Thyroid gland (tissue), 4 donors: ENCODE measurements around the gene KIF27. TPM values are rescaled to one million over a fixed set of nuclear protein-coding genes. Genes with fewer than 3 reads are reported as not detected.

Source experiments
- DNase-seq, 2 donors: peaks; one replicate each; pipeline ENCODE4 v3.0.0-alpha.2; 2019
- H3K27ac ChIP-seq, 3 donors: fragments of 200-600 bp; sonication (generic); 1 replicate in 2 of 3; 2 replicates in 1 of 3; pipeline ENCODE4 v1.5.1; 2016 to 2019; ENCODE audit warnings: mild to moderate bottlenecking in 1 of 3, moderate library complexity in 1 of 3
- H3K27me3 ChIP-seq: fragments of 200-600 bp; sonication (generic); one replicate; pipeline ENCODE4 v1.5.1; 2019
- H3K36me3 ChIP-seq, 2 donors: fragments of 200-600 bp; sonication (generic); one replicate each; pipeline ENCODE4 v1.5.1; 2016 to 2019
- H3K4me1 ChIP-seq, 2 donors: fragments of 200-600 bp; sonication (generic); one replicate each; pipeline ENCODE4 v1.5.1; 2017 to 2019
- H3K4me3 ChIP-seq, 3 donors: fragments of 200-600 bp; sonication (generic); replicated peaks in 1 of 3; 1 replicate in 2 of 3; 2 replicates in 1 of 3; pipeline ENCODE4 v1.5.1; 2016; ENCODE audit warnings: mild to moderate bottlenecking in 1 of 3
- H3K9me3 ChIP-seq: fragments of 200-600 bp; sonication (generic); one replicate; pipeline ENCODE4 v1.5.1; 2017
- CTCF ChIP-seq, 6 experiments: fragments of 200-600 bp in 3 of 6; fragments of 450-650 bp in 3 of 6; sonication (generic) in 3 of 6; IDR thresholded peaks; one replicate each; pipeline ENCODE4 v1.5.1; 2016 to 2019; ENCODE audit warnings: antibody characterized with exemption in 6 of 6, mild to moderate bottlenecking in 2 of 6, inconsistent platforms in 1 of 6, moderate library complexity in 1 of 6
- POLR2A ChIP-seq, 2 donors: fragments of 450-650 bp; IDR thresholded peaks; one replicate each; pipeline ENCODE4 v1.6.1; 2017; ENCODE audit warnings: antibody characterized with exemption in 2 of 2, mild to moderate bottlenecking in 2 of 2, moderate library complexity in 1 of 2
- WGBS, 2 donors: methylation state at CpG; one replicate each; pipeline ENCODE4 v1.1.5; 2017; 5-methylcytosine and 5-hydroxymethylcytosine counted together
- intact Hi-C: fragments of 100-400 bp; cut with DNase I; formaldehyde crosslinking; loops from one replicate; pipeline ENCODE4 v1.15.1; 2023
- total RNA-seq, 4 donors: library from RNA; depleted of rRNA; stranded (reverse); fragments of >200 nt; gene quantifications; one replicate each; pipeline ENCODE4 v1.2.3, GENCODE V29; 2016

Gene KIF27
- total RNA-seq, 4 donors from 2014 or later = 17.6 to 28.2 (median 19.2) TPM

- DNase-seq = peak; percentile 82 to 84
- intact Hi-C loops = no loop called here
- peak overlapping the region; percentile 65 to 84 (median 75) for H3K27ac ChIP-seq
These were observed 12.6 kb upstream of the KIF27 start for GRCh38 chr9:83933790-83934189.

GRCh38 chr9:83932851-83933250 lies 11.6 kb upstream of the KIF27 start:
- intact Hi-C loops = no loop called here
- H3K36me3 ChIP-seq = no peaks in the 10 kb centered on the region
- H3K27me3 ChIP-seq = no peaks in the 10 kb centered on the region
- H3K4me3 ChIP-seq = no peak overlapping the region
- WGBS, 2 donors = 92 to 95% methylated on average over 5 of the region's 5 CpGs
- no peaks in the 10 kb centered on the region for H3K9me3 ChIP-seq
- H3K27ac ChIP-seq = no peak overlapping the region
- DNase-seq = no peak
- TF ChIP-seq POLR2A (IDR thresholded peaks at IDR 0.05) (no peak), CTCF (IDR thresholded peaks at IDR 0.05) (no peak)
- H3K4me1 ChIP-seq = peaks cover 23 to 27% of the 10 kb centered on the region in 2 donors

More at GRCh38 chr9:83933790-83934189, 12.6 kb upstream of the KIF27 start:
- TF ChIP-seq POLR2A (IDR thresholded peaks at IDR 0.05) = no peak
- TF ChIP-seq CTCF (IDR thresholded peaks at IDR 0.05) = no peak
- no peaks in the 10 kb centered on the region for H3K9me3 ChIP-seq
- 44 to 50% methylated on average over 3 of the region's 3 CpGs for WGBS, 2 donors
- peaks cover 23 to 27% of the 10 kb centered on the region in 2 donors for H3K4me1 ChIP-seq
- H3K27me3 ChIP-seq = no peaks in the 10 kb centered on the region
- no peak overlapping the region for H3K4me3 ChIP-seq
- H3K36me3 ChIP-seq = no peaks in the 10 kb centered on the region

GRCh38 chr9:83932011-83932410 lies 10.8 kb upstream of the KIF27 start:
- H3K27ac ChIP-seq = no peak overlapping the region
- no peaks in the 10 kb centered on the region for H3K9me3 ChIP-seq
- no peaks in the 10 kb centered on the region for H3K36me3 ChIP-seq
- no peak for TF ChIP-seq POLR2A (IDR thresholded peaks at IDR 0.05)
- TF ChIP-seq CTCF (IDR thresholded peaks at IDR 0.05) = no peak
- no peak for DNase-seq
- no peak overlapping the region for H3K4me3 ChIP-seq
- 90 to 91% methylated on average over 2 of the region's 2 CpGs for WGBS, 2 donors
- peaks cover 23 to 27% of the 10 kb centered on the region in 2 donors for H3K4me1 ChIP-seq
- no peaks in the 10 kb centered on the region for H3K27me3 ChIP-seq
- intact Hi-C loops = no loop called here

- 89 to 90% methylated on average over 5 of the region's 5 CpGs for WGBS, 2 donors
- Histone ChIP-seq H3K4me1 (peaks cover 23 to 27% of the 10 kb centered on the region in 2 donors), H3K4me3 (no peak overlapping the region), H3K27ac (no peak overlapping the region), H3K27me3 (no peaks in the 10 kb centered on the region), H3K36me3 (no peaks in the 10 kb centered on the region), H3K9me3 (no peaks in the 10 kb centered on the region)
- intact Hi-C loops = no loop called here
- no peak for TF ChIP-seq CTCF (IDR thresholded peaks at IDR 0.05)
- TF ChIP-seq POLR2A (IDR thresholded peaks at IDR 0.05) = no peak
- DNase-seq = no peak
These were observed 9.6 kb upstream of the KIF27 start for GRCh38 chr9:83930881-83931280.

- Histone ChIP-seq H3K4me3 (no peak overlapping the region), H3K9me3 (no peaks in the 10 kb centered on the region), H3K4me1 (no peaks in the 10 kb centered on the region), H3K36me3 (no peaks in the 10 kb centered on the region), H3K27ac (no peak overlapping the region), H3K27me3 (no peaks in the 10 kb centered on the region)
- DNase-seq = no peak
- WGBS, 2 donors = 97 to 98% methylated on average over 1 of the region's 1 CpG
- TF ChIP-seq POLR2A (IDR thresholded peaks at IDR 0.05) (no peak), CTCF (IDR thresholded peaks at IDR 0.05) (no peak)
- intact Hi-C loops = no loop called here
These were observed 6.4 kb upstream of the KIF27 start for GRCh38 chr9:83927591-83927990.
